HT-29 (cell line): Measurements from ENCODE around the gene ARFGAP1. TPM values are rescaled to one million over a fixed set of nuclear protein-coding genes. Genes with fewer than 3 reads are reported as not detected.
"Not testable (repeated sequence)": the region's sequence is repeated elsewhere in the genome, so short reads cannot be mapped to it uniquely, and the experiment has no call there.

ENCODE experiments used
- DNase-seq: peaks from one replicate; pipeline ENCODE4 v3.0.0-alpha.2; 2015; ENCODE audit warnings: low spot score
- total RNA-seq: library from RNA; depleted of rRNA; stranded (reverse); fragments of >200 nt; shearing (Covaris generic); gene quantifications from 2 replicates; pipeline ENCODE4 v1.2.3, GENCODE V29; 2014

ARFGAP1 gene
- total RNA-seq, 1 experiment from 2014 or later: 150 TPM

GRCh38 chr20:63290136-63290676 is 17.6 kb downstream of the ARFGAP1 start:
- no peak for DNase-seq

GRCh38 chr20:63290677-63291472 is 18.3 kb downstream of the ARFGAP1 start:
- peak; percentile 79 for DNase-seq

GRCh38 chr20:63291811-63292210 is 19.2 kb downstream of the ARFGAP1 start:
- no peak for DNase-seq

- no peak for DNase-seq
These were observed 19.7 kb downstream of the ARFGAP1 start for GRCh38 chr20:63292292-63292701.

GRCh38 chr20:63292904-63293303 is 20.3 kb downstream of the ARFGAP1 start, which contains the start of gene COL20A1:
COL20A1 (plus strand) TSS chr20:63293186; CDS start chr20:63295108, 1,922 bp downstream.
- DNase-seq: no peak

GRCh38 chr20:63293456-63293855 is 20.8 kb downstream of the ARFGAP1 start:
- DNase-seq: no peak

GRCh38 chr20:63293871-63294535 is 21.4 kb downstream of the ARFGAP1 start:
- DNase-seq: no peak

- no peak for DNase-seq
These were observed 21.9 kb downstream of the ARFGAP1 start for GRCh38 chr20:63294536-63294900.

- DNase-seq: no peak
These were observed 22.4 kb downstream of the ARFGAP1 start for GRCh38 chr20:63295018-63295417.

GRCh38 chr20:63295422-63295821 is 22.8 kb downstream of the ARFGAP1 start:
- DNase-seq: no peak

- no peak for DNase-seq
These were observed 23.2 kb downstream of the ARFGAP1 start for GRCh38 chr20:63295846-63296245.

GRCh38 chr20:63296531-63297299 is 24.1 kb downstream of the ARFGAP1 start:
- DNase-seq: no peak

GRCh38 chr20:63297371-63297781 is 24.8 kb downstream of the ARFGAP1 start:
- DNase-seq: no peak

GRCh38 chr20:63297796-63298572 is 25.4 kb downstream of the ARFGAP1 start:
- DNase-seq: no peak

GRCh38 chr20:63298731-63299312 is 26.2 kb downstream of the ARFGAP1 start:
- no peak for DNase-seq

- no peak for DNase-seq
These were observed 29.1 kb downstream of the ARFGAP1 start for GRCh38 chr20:63301671-63302070.

GRCh38 chr20:63303095-63303666 is 30.6 kb downstream of the ARFGAP1 start:
- DNase-seq: no peak

- no peak for DNase-seq
These were observed 32.8 kb downstream of the ARFGAP1 start for GRCh38 chr20:63305393-63305792.

- not testable (repeated sequence) for DNase-seq
These were observed 33.5 kb downstream of the ARFGAP1 start for GRCh38 chr20:63305933-63306672.
